Common myeloid progenitor, CD34-positive (primary cell): ENCODE results near the gene SYS1. TPM values are rescaled to one million over a fixed set of nuclear protein-coding genes. Genes with fewer than 3 reads are reported as not detected.

Experiments
- CTCF ChIA-PET: fragments of 350-600 bp; sonication (Branson Sonifier 250); formaldehyde crosslinking; loops from one replicate; lab custom pipeline; 2021; ENCODE audit warnings: antibody characterized with exemption; lab: Charles Lee
- POLR2A ChIA-PET: fragments of 350-600 bp; sonication (Branson Sonifier 250); formaldehyde crosslinking; loops from one replicate; lab custom pipeline; 2021; ENCODE audit warnings: antibody characterized with exemption; lab: Charles Lee
- DNase-seq, 3 donors: peaks; one replicate each; pipeline versions ENCODE4 v3.0.0 to v3.0.0-alpha.2; 2013
- H3K27ac ChIP-seq, 2 experiments: 1 replicate in 1 of 2; 2 replicates in 1 of 2; pipeline ENCODE4 v1.7.0; 2013; ENCODE audit warnings: inconsistent platforms in 2 of 2, low read length in 2 of 2, mild to moderate bottlenecking in 2 of 2, low read depth in 1 of 2, moderate library complexity in 1 of 2; ENCODE audit not compliant: severe bottlenecking in 2 of 2, insufficient read depth in 1 of 2, poor library complexity in 1 of 2
- H3K27me3 ChIP-seq, 5 experiments: replicated peaks in 2 of 5; 1 replicate in 3 of 5; 2 replicates in 2 of 5; pipeline versions ENCODE4 v1.6.1 to v1.7.0; 2013; ENCODE audit warnings: low read length in 4 of 5, mild to moderate bottlenecking in 2 of 5, moderate library complexity in 2 of 5, inconsistent platforms in 1 of 5; ENCODE audit not compliant: insufficient read depth in 5 of 5, control insufficient read depth in 4 of 5
- H3K36me3 ChIP-seq, 4 experiments: 1 replicate in 2 of 4; 2 replicates in 2 of 4; pipeline versions ENCODE4 v1.6.1 to v1.7.0; 2013; ENCODE audit warnings: low read length in 3 of 4, control low read depth in 1 of 4, mild to moderate bottlenecking in 1 of 4; ENCODE audit not compliant: control insufficient read depth in 4 of 4, insufficient read depth in 4 of 4
- H3K4me1 ChIP-seq, 4 experiments: 1 replicate in 3 of 4; 2 replicates in 1 of 4; pipeline versions ENCODE4 v1.6.1 to v1.7.1; 2013; ENCODE audit warnings: low read length in 3 of 4, mild to moderate bottlenecking in 3 of 4, control low read depth in 1 of 4, inconsistent platforms in 1 of 4, moderate library complexity in 1 of 4; ENCODE audit not compliant: control insufficient read depth in 4 of 4, insufficient read depth in 4 of 4; ENCODE audit errors: control extremely low read depth in 1 of 4
- H3K4me3 ChIP-seq, 7 experiments: 1 replicate in 4 of 7; 2 replicates in 3 of 7; pipeline versions ENCODE4 v1.5.1 to v1.7.0; 2013; ENCODE audit warnings: mild to moderate bottlenecking in 7 of 7, low read length in 6 of 7, moderate library complexity in 6 of 7, inconsistent platforms in 2 of 7, low read depth in 2 of 7, control low read depth in 1 of 7; ENCODE audit not compliant: insufficient read depth in 4 of 7, control insufficient read depth in 1 of 7; ENCODE audit errors: extremely low read depth in 1 of 7
- H3K9me3 ChIP-seq, 5 experiments: 1 replicate in 4 of 5; 2 replicates in 1 of 5; pipeline versions ENCODE4 v1.6.1 to v1.7.1; 2013; ENCODE audit warnings: low read length in 4 of 5, mild to moderate bottlenecking in 2 of 5, inconsistent platforms in 1 of 5, low read depth in 1 of 5, moderate library complexity in 1 of 5; ENCODE audit not compliant: control insufficient read depth in 4 of 5, insufficient read depth in 2 of 5; ENCODE audit errors: control extremely low read depth in 1 of 5
- WGBS: methylation state at CpG from one replicate; pipeline ENCODE4 v1.1.5; 2013; ENCODE audit not compliant: insufficient coverage; 5-methylcytosine and 5-hydroxymethylcytosine counted together
- polyA plus RNA-seq: library from polyadenylated mRNA; unstranded; fragments of 120-200 nt; gene quantifications from one replicate; pipeline ENCODE4 v1.2.1, GENCODE V29; 2013

Gene SYS1
- 20.6 TPM for polyA plus RNA-seq

- 0% methylated on average over 53 of the region's 55 CpGs for WGBS
- POLR2A ChIA-PET = interaction anchor here (0.9 to 2.7 kb wide), 6 partner anchors 9 to 74 kb away, joined by 4 to 16 read pairs (median 5); partner anchors contain the start of gene SDC4
- peaks cover 4 to 33% (median 21%) of the 10 kb centered on the region in 4 experiments for H3K36me3 ChIP-seq
Observed at GRCh38 chr20:45362804-45363610, at the start of gene SYS1. Gene SYS1, plus strand, starts transcription at chr20:45363156. Its CDS starts 376 bp downstream, at chr20:45363532.

GRCh38 chr20:45313943-45314342, 49.0 kb upstream of the SYS1 start:
- no peak for DNase-seq
- Histone ChIP-seq H3K36me3 (no peaks in the 10 kb centered on the region), H3K27ac (no peak overlapping the region), H3K4me3 (no peak overlapping the region), H3K4me1 (peaks cover 0 to 12% (median 10%) of the 10 kb centered on the region in 4 experiments), H3K9me3 (no peaks in the 10 kb centered on the region), H3K27me3 (peaks cover 0 to 67% (median 18%) of the 10 kb centered on the region in 5 experiments)
- ChIA-PET CTCF (interaction anchor here (0.7 to 3.2 kb wide), 12 partner anchors 9 to 457 kb away, joined by 3 to 13 read pairs (median 3); no protein-coding TSS in a partner anchor), POLR2A (no interaction called here)
- 96% methylated on average over 7 of the region's 11 CpGs for WGBS

More at GRCh38 chr20:45362804-45363610, at the start of gene SYS1:
- CTCF ChIA-PET = interaction anchor here (0.6 to 22.7 kb wide), 25 partner anchors 10 to 421 kb away, joined by 3 to 353 read pairs (median 4); partner anchors contain the start of genes PIGT and SDC4
- Histone ChIP-seq H3K9me3 (no peaks in the 10 kb centered on the region), H3K4me3 (peak within 1 kb of the TSS; percentile 59 to 92 (median 85)), H3K27me3 (no peaks in the 10 kb centered on the region), H3K27ac (peak within 1 kb of the TSS; percentile 89 to 95), H3K4me1 (peaks cover 15 to 58% (median 44%) of the 10 kb centered on the region in 4 experiments)
- DNase-seq = peak; percentile 98 to 99 (median 98)

- CTCF ChIA-PET = interaction anchor here (1.1 to 2.1 kb wide), 5 partner anchors 9 to 456 kb away, joined by 3 to 9 read pairs (median 3); partner anchors contain the start of gene RBPJL
- Histone ChIP-seq H3K27me3 (peaks cover 0 to 67% (median 18%) of the 10 kb centered on the region in 5 experiments), H3K27ac (no peak overlapping the region), H3K9me3 (no peaks in the 10 kb centered on the region), H3K36me3 (no peaks in the 10 kb centered on the region), H3K4me3 (no peak overlapping the region), H3K4me1 (peaks cover 2 to 21% (median 16%) of the 10 kb centered on the region in 4 experiments)
- DNase-seq = no peak
- POLR2A ChIA-PET = no interaction called here
- WGBS = 100% methylated on average over 4 of the region's 4 CpGs
Observed at GRCh38 chr20:45315672-45316071, 47.3 kb upstream of the SYS1 start.

- Histone ChIP-seq H3K4me3 (no peak overlapping the region), H3K9me3 (no peaks in the 10 kb centered on the region), H3K27ac (no peak overlapping the region), H3K36me3 (no peaks in the 10 kb centered on the region), H3K27me3 (peaks cover 0 to 64% (median 18%) of the 10 kb centered on the region in 5 experiments), H3K4me1 (peaks cover 2 to 26% (median 18%) of the 10 kb centered on the region in 4 experiments)
- no peak for DNase-seq
- ChIA-PET CTCF (interaction anchor here (0.6 to 2.2 kb wide), 7 partner anchors 9 to 455 kb away, joined by 3 to 9 read pairs (median 4); partner anchors contain the start of genes RBPJL and SYS1), POLR2A (no interaction called here)
- 27% methylated on average over 47 of the region's 71 CpGs for WGBS
Observed at GRCh38 chr20:45316150-45317080, 46.5 kb upstream of the SYS1 start.

GRCh38 chr20:45317826-45318225, 45.1 kb upstream of the SYS1 start:
- ChIA-PET CTCF (interaction anchor here (1.2 to 7.5 kb wide), 12 partner anchors 15 to 273 kb away, joined by 4 to 88 read pairs (median 10); partner anchors contain the start of gene TP53TG5), POLR2A (no interaction called here)
- WGBS = 100% methylated on average over 1 of the region's 3 CpGs
- H3K27me3 ChIP-seq = peaks cover 0 to 51% (median 18%) of the 10 kb centered on the region in 5 experiments
- H3K9me3 ChIP-seq = no peaks in the 10 kb centered on the region
- H3K4me3 ChIP-seq = no peak overlapping the region
- H3K36me3 ChIP-seq = no peaks in the 10 kb centered on the region
- peaks cover 2 to 22% (median 15%) of the 10 kb centered on the region in 4 experiments for H3K4me1 ChIP-seq
- no peak overlapping the region for H3K27ac ChIP-seq
- DNase-seq = no peak

- Histone ChIP-seq H3K4me3 (no peak overlapping the region), H3K4me1 (peaks cover 2 to 22% (median 17%) of the 10 kb centered on the region in 4 experiments), H3K27me3 (peaks cover 0 to 45% (median 18%) of the 10 kb centered on the region in 5 experiments), H3K36me3 (no peaks in the 10 kb centered on the region), H3K27ac (no peak overlapping the region), H3K9me3 (no peaks in the 10 kb centered on the region)
- DNase-seq = no peak
- ChIA-PET POLR2A (interaction anchor here (0.5 to 0.7 kb wide), 2 partner anchors 37 to 1022 kb away, joined by 3 read pairs; no protein-coding TSS in a partner anchor), CTCF (interaction anchor here (0.6 to 7.5 kb wide), 25 partner anchors 14 to 704 kb away, joined by 3 to 88 read pairs (median 6); partner anchors contain the start of genes SYS1 and TP53TG5)
- WGBS = 98% methylated on average over 6 of the region's 7 CpGs
Observed at GRCh38 chr20:45318386-45318939, 44.5 kb upstream of the SYS1 start.
